Memory B cell (primary cell): ENCODE results near the gene VGLL1.

Experiments
- ATAC-seq: fragments of 150-1000 bp; cut with Tn5 transposase; 2 replicates; pipeline ENCODE4 v1.10.0; 2021; ENCODE audit warnings: low read depth, mild to moderate bottlenecking, moderate library complexity
- DNase-seq, 2 donors: peaks; one replicate each; pipeline ENCODE4 v3.0.0; 2022; ENCODE audit warnings: low spot score in 2 of 2
- H3K27ac Mint-ChIP-seq: one replicate; pipeline ENCODE4 v1.8.0; 2022; ENCODE audit warnings: mild to moderate bottlenecking, moderate library complexity, mixed read lengths
- H3K27me3 Mint-ChIP-seq: one replicate; pipeline ENCODE4 v1.8.0; 2022; ENCODE audit warnings: mixed read lengths
- H3K36me3 Mint-ChIP-seq: one replicate; pipeline ENCODE4 v1.8.0; 2022; ENCODE audit warnings: mild to moderate bottlenecking, mixed read lengths
- H3K4me1 Mint-ChIP-seq: one replicate; pipeline ENCODE4 v1.8.0; 2022; ENCODE audit warnings: mixed read lengths
- H3K4me3 Mint-ChIP-seq: one replicate; pipeline ENCODE4 v1.8.0; 2022; ENCODE audit warnings: mild to moderate bottlenecking, moderate library complexity, mixed read lengths
- H3K9me3 Mint-ChIP-seq: one replicate; pipeline ENCODE4 v1.8.0; 2022; ENCODE audit warnings: mixed read lengths

Gene VGLL1, protein sequence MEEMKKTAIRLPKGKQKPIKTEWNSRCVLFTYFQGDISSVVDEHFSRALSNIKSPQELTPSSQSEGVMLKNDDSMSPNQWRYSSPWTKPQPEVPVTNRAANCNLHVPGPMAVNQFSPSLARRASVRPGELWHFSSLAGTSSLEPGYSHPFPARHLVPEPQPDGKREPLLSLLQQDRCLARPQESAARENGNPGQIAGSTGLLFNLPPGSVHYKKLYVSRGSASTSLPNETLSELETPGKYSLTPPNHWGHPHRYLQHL

DNA sequence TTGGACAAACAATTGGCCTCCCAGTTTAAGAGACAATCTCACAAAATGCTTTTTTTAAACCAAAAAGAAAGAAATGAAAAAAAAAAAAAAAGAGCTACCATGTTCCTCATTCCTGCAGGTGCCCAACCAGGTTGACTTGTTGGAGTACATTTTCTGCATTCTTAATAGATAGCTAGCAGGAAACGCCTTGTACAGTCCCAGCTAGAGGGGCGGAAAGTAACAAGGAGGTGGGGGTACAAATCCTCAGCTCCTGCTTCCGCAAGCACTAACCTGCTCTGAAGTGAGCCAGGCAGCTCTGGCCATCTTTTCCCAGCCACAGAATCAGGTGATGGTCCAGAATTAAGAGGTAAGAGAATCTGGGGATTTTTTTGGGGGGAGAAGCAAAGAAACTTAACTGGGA, at the start of gene VGLL1:
Gene VGLL1 (plus strand): TSS at position 265 of the 400 bp plus-strand sequence. CDS start 3,806 bp downstream, outside the sequence.
- DNase-seq, result no peak
- Mint-ChIP-seq H3K27ac (no peak within 1 kb of the TSS), H3K4me3 (no peak within 1 kb of the TSS), H3K9me3 (no peaks in the 10 kb centered on the region), H3K27me3 (peaks cover 11% of the 10 kb centered on the region), H3K36me3 (peaks cover 1% of the 10 kb centered on the region), H3K4me1 (no peaks in the 10 kb centered on the region)
- no peak for ATAC-seq

DNA sequence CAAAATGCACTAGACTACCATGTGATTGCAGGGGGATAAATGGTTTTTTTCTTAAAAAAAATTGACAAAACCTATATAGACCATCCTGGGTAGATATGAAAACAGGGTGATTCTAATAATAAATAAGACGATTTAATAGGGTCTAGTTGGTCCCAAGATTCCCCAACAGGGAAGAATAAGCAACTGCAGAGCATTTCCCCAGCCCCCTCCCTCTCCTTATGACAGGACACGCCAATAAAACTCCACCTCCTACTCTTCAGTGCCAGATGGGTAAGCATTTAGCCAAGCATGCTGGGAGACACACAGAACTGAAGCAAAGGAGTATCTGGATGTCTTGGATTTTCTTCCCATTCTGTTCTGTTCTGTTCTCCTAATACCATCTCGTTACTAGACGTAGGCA, 44.4 kb upstream of the VGLL1 start, which contains the start of gene BRS3:
Gene BRS3 (plus strand): TSS at position 301 of the 400 bp plus-strand sequence. CDS start 168 bp downstream, outside the sequence.
- no peak within 1 kb of the TSS for H3K27ac Mint-ChIP-seq
- ATAC-seq (no peak), DNase-seq (no peak)
- no peaks in the 10 kb centered on the region for H3K9me3 Mint-ChIP-seq
- H3K4me3 Mint-ChIP-seq, result no peak within 1 kb of the TSS
- peaks cover 4% of the 10 kb centered on the region for H3K4me1 Mint-ChIP-seq
- peaks cover 9% of the 10 kb centered on the region for H3K27me3 Mint-ChIP-seq
- no peaks in the 10 kb centered on the region for H3K36me3 Mint-ChIP-seq

DNA sequence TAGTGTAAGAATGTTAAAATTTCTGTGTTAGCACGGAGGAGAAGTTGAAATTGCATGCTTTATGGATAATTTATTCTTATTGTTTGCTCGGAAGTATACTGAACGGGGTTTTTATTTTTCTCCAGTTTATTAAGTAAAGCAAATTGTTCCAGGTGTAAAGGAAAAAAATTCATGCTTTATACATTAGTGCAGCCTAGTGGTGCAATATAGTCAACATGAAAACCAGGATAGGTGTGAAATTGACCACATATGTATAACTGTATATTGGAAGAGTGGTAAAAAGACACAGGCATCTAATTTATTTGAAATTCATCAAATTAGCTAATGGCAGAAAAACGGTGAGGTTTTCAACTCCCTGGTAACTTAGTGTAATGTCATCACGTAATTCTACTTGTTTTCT, 43.3 kb upstream of the VGLL1 start:
- Mint-ChIP-seq H3K4me3 (no peak overlapping the region), H3K36me3 (no peaks in the 10 kb centered on the region), H3K9me3 (no peaks in the 10 kb centered on the region), H3K4me1 (peaks cover 4% of the 10 kb centered on the region), H3K27ac (no peak overlapping the region), H3K27me3 (peaks cover 6% of the 10 kb centered on the region)
- ATAC-seq, result no peak
- DNase-seq, result no peak

DNA sequence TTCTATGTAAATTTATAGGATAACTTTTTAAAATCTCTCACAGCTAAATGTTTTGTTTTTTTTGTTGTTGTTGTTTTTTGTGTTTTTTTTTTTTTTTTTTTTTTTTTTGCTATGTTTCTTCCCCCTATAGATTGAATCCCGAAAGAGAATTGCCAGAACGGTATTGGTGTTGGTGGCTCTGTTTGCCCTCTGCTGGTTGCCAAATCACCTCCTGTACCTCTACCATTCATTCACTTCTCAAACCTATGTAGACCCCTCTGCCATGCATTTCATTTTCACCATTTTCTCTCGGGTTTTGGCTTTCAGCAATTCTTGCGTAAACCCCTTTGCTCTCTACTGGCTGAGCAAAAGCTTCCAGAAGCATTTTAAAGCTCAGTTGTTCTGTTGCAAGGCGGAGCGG, 40.2 kb upstream of the VGLL1 start:
- no peak for ATAC-seq
- no peak overlapping the region for H3K4me3 Mint-ChIP-seq
- no peaks in the 10 kb centered on the region for H3K36me3 Mint-ChIP-seq
- H3K27ac Mint-ChIP-seq, result no peak overlapping the region
- H3K9me3 Mint-ChIP-seq, result no peaks in the 10 kb centered on the region
- peaks cover 4% of the 10 kb centered on the region for H3K4me1 Mint-ChIP-seq
- no peak for DNase-seq
- peaks cover 6% of the 10 kb centered on the region for H3K27me3 Mint-ChIP-seq

DNA sequence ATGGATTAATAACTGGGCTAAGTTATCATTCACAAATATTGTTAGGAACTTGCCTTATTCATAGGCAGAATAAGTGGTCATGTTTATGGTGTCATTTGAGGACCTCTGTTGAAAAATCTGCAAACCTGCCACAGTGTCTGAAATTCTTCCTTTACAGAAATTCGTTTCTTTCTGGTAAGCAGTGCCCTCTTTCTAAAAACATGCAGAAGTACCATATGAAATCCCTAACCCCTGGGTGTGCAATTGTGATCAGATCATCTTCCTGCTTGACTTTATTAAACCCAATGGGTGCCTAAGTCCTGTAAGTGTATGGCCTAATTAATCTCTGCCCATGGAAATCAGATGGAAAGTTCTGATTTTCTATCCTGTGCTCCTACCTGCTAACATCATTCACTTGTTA, 39.0 kb upstream of the VGLL1 start:
- H3K27me3 Mint-ChIP-seq, result peaks cover 6% of the 10 kb centered on the region
- H3K4me1 Mint-ChIP-seq, result peaks cover 4% of the 10 kb centered on the region

DNA sequence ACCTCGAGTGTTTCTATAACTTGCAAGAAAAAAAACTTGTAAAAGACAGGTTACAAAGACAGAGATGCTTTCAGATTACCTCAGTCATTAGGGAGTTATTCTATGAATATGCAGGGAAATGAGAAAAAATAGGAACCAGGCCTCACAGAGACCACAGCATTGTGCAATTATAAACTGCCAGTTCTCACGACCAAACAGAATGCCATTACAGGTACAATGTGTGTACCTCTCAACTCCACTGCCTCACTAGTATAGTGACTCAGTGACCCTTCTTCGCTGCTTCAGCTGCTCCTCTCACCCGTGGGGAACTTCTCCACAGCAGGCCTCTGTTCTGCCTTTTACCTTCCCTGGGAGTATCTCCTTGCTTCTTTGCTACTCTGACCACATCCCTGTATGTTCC, 37.0 kb upstream of the VGLL1 start:
- Mint-ChIP-seq H3K27ac (no peak overlapping the region), H3K4me3 (no peak overlapping the region), H3K9me3 (no peaks in the 10 kb centered on the region), H3K27me3 (peaks cover 3% of the 10 kb centered on the region), H3K36me3 (peaks cover 1% of the 10 kb centered on the region), H3K4me1 (peaks cover 8% of the 10 kb centered on the region)
- ATAC-seq, result no peak
- no peak for DNase-seq

More for the DNA sequence above, 39.0 kb upstream of the VGLL1 start:
- Mint-ChIP-seq H3K4me3 (no peak overlapping the region), H3K36me3 (no peaks in the 10 kb centered on the region), H3K27ac (no peak overlapping the region), H3K9me3 (no peaks in the 10 kb centered on the region)
- DNase-seq, result no peak
- ATAC-seq, result no peak

DNA sequence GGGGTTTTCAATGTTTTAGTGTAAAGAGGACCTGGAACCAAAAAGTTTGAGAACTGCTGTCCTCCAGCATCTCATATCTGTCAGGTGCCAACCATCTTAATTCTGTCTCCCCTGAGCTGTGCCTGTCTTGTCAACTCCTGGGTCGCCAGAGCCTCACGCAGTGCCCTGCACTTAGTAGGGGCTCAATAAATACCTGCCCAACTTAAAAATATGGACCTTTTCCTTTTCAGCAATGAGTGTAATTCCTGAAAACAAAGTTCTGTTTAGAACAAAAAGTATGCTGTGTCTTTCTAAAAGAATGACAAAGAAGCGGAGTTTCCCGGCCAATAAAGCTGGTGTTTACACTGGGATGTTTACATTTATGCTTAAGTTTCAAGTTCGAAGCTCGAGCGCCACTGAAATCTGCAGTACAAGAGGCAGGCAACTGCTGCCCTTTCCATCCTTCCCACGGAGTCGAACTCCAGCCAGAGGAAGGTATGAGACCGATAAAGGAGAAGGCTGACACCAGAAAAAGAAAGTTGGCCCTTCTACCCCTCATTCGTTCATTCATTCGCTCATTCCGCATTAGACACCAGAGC, 35.7 kb upstream of the VGLL1 start:
- Mint-ChIP-seq H3K4me3 (peak overlapping the region; percentile 90), H3K27me3 (no peaks in the 10 kb centered on the region), H3K4me1 (peaks cover 4% of the 10 kb centered on the region), H3K27ac (peak overlapping the region; percentile 95), H3K9me3 (no peaks in the 10 kb centered on the region), H3K36me3 (peaks cover 1% of the 10 kb centered on the region)
- DNase-seq (no peak), ATAC-seq (no peak)

DNA sequence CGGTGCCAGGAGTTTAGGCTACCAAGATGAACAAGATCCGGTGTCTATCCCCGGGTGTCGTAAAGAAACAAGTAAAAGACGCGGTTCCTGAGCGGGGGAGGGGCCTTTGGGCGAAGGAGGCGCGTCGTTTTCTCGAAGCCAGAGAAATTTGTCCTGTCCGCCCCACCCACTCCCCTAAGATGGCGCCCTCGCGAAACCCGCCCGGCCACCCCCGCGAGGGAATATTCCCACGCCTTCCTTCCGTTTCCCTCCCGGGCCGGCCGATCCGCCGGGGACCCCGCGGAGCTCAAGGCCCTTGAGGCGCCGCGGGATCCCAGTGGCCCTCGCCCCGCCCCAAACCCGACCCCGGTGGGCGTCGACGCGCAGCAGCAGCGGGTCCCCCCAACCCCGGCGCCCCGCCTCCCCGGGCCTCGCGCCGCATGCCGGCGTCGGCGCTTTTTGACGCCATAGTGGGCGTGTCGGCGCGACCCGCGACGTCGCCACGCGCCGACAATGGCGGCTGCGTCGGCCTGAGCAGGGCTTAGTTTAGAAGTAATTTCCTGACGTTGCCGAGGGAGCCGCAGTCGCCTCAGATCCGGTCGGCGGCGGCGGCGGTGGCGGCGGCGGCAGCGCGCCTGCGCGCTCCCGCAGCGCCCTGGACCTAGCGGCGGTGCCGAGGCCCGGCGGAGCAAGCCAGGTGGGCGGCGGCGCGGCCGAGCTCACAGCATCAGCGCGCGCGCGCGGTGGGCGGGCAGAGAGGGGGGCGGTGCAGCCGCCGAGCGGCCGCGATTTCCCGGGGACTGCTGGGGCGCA, 35.1 kb upstream of the VGLL1 start:
- peaks cover 4% of the 10 kb centered on the region for H3K4me1 Mint-ChIP-seq
- peak overlapping the region; percentile 90 for H3K4me3 Mint-ChIP-seq
- ATAC-seq (peak; percentile 75), DNase-seq (peak; percentile 69 to 75)
- no peaks in the 10 kb centered on the region for H3K27me3 Mint-ChIP-seq
- peak overlapping the region; percentile 95 for H3K27ac Mint-ChIP-seq
- H3K9me3 Mint-ChIP-seq, result no peaks in the 10 kb centered on the region
- peaks cover 4% of the 10 kb centered on the region for H3K36me3 Mint-ChIP-seq

DNA sequence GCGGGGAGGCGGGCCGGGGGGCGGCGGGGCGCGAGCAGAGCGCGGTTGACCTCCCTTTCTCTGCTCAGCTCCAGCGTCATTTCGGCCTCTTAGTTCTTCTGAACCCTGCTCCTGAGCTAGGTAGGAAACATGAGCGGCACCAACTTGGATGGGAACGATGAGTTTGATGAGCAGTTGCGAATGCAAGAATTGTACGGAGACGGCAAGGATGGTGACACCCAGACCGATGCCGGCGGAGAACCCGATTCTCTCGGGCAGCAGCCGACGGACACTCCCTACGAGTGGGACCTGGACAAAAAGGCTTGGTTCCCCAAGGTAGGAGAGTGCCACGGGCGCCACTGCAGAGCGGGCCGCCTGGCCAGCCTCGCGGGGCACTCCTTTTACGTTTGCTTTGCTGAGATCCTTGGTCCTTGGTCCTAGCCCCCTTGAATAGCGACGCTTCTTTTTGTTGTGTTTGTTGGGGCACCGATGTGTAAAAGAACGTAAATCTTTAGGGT, 34.4 kb upstream of the VGLL1 start, which contains the start of gene HTATSF1:
Gene HTATSF1 (plus strand): TSS at position 37 of the 497 bp plus-strand sequence. CDS start 93 bp downstream, at position 130.
- DNase-seq (peak in 1 of 2 donors; percentile 0), ATAC-seq (no peak)
- Mint-ChIP-seq H3K9me3 (no peaks in the 10 kb centered on the region), H3K4me3 (peak within 1 kb of the TSS; percentile 90), H3K27me3 (no peaks in the 10 kb centered on the region), H3K36me3 (peaks cover 4% of the 10 kb centered on the region), H3K4me1 (peaks cover 4% of the 10 kb centered on the region), H3K27ac (peak within 1 kb of the TSS; percentile 95)

DNA sequence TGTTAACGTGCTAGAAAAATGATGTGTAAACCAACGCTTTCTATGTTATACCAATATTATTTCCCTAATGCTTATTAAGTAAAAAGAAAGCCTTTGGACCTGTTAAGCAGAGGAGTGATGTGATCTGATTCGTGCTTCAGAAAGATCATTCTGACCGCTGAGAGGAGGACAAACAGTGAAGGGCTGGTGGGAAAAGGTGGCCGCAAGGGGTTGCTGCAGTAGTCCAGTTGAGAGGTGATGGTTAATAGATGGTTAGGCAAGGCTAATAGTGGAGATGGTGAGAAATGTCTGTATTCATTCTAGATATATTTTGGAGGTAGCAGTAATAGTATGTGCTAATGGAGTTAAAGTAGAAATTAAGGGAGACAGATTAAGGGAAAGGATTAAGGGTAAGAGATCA, 12.9 kb upstream of the VGLL1 start:
- no peaks in the 10 kb centered on the region for H3K36me3 Mint-ChIP-seq
- H3K27ac Mint-ChIP-seq, result no peak overlapping the region
- DNase-seq (no peak), ATAC-seq (no peak)
- H3K9me3 Mint-ChIP-seq, result no peaks in the 10 kb centered on the region
- no peaks in the 10 kb centered on the region for H3K27me3 Mint-ChIP-seq
- H3K4me3 Mint-ChIP-seq, result no peak overlapping the region
- H3K4me1 Mint-ChIP-seq, result no peaks in the 10 kb centered on the region

DNA sequence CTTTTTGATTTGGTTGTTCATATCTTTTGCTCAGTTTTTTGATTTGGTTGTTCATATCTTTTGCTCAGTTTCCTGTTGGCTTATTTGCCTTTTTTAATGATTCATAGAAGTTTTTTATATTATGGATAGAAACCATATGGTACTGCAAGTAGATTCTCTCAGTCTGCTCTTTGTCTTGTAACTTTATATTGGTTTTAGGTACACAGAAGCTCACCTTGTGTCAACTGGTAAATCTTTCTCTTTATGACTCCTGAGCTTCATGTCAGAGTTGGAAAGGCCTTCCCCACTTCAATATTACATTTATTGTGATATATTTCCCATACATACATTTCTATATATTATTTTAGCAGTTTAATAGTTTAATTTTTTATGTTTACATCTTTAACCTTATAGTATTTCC, 8.2 kb upstream of the VGLL1 start:
- H3K4me3 Mint-ChIP-seq, result no peak overlapping the region
- no peaks in the 10 kb centered on the region for H3K4me1 Mint-ChIP-seq
- H3K27ac Mint-ChIP-seq, result no peak overlapping the region
- DNase-seq, result no peak
- no peaks in the 10 kb centered on the region for H3K9me3 Mint-ChIP-seq
- H3K27me3 Mint-ChIP-seq, result peaks cover 7% of the 10 kb centered on the region
- no peak for ATAC-seq
- H3K36me3 Mint-ChIP-seq, result peaks cover 1% of the 10 kb centered on the region

DNA sequence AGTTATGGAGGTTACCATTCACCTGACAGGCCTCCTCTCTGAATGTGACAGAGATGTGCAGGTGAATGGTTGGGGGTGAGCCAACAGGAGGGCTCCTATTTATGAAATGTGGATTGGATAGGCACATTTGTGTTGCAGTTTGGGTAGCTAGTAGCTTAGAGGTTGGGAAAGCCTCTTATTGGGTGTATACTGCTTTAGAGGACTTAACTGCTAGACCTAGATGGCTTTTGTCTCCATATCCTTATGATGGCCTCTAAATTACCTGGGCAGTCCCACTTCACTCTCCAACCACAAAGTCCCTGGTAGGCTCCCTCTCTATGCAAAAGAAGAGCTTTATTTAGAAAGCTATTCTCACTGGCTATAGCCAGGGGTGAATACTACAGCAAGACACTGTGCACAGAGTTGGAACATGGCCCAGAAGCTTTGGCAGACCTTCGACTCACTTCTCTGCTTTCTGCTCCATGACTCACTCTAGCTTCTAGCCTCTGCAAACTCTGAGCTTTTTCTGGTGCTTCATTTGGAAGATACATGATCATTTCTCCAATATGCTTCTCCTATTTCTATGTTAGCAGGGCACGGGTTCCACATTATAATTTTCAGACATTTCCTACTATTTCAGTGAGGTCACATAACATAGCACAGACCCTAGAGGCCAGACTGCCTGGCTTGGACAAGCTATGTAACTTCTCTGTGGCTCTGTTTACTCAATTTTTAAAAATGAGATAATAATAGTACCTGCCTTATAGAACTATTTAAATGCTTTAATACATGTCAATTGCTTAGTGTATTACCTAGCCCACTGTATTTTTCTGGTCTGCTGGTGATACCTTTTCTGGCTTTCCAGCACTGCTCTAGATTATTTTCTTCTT, 6.0 kb upstream of the VGLL1 start:
- ATAC-seq (no peak), DNase-seq (no peak)
- no peak overlapping the region for H3K27ac Mint-ChIP-seq

DNA sequence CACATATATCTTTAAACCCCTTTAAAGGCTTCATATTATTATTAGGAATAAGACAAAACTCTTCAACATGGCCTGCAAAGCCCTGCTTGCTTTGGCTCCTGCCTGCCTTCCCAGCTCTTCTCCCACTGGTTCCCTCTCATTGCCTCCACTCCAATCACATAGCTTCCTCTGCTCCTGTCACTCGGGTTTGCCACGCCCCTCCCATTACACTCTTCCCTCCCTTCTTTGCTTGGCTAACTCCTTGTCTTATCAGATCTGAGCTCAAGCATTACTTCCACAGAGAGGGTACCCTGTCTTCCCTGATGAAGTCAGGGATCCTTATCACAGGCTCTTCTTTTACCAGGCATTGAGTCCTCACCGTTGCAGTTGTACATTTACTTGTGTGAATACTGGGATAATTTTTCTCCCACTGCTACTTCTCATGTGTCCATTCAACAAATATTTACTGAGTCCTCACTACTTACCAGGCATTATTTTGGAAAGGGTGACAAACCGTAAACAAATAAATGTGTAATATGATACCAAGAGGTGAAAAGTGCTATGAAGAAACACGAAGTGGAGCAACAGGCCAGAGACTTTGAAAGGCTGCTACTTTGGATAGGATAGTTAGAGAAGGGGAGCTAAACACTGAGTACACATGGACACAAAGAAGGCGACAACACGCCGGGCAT, 3.2 kb upstream of the VGLL1 start:
- ATAC-seq (no peak), DNase-seq (no peak)
- Mint-ChIP-seq H3K27ac (no peak overlapping the region), H3K27me3 (peaks cover 11% of the 10 kb centered on the region), H3K4me1 (no peaks in the 10 kb centered on the region), H3K36me3 (peaks cover 1% of the 10 kb centered on the region), H3K9me3 (no peaks in the 10 kb centered on the region), H3K4me3 (no peak overlapping the region)

More for the DNA sequence above, 6.0 kb upstream of the VGLL1 start:
- H3K4me3 Mint-ChIP-seq, result no peak overlapping the region
- peaks cover 1% of the 10 kb centered on the region for H3K36me3 Mint-ChIP-seq
- peaks cover 11% of the 10 kb centered on the region for H3K27me3 Mint-ChIP-seq
- H3K9me3 Mint-ChIP-seq, result no peaks in the 10 kb centered on the region
- no peaks in the 10 kb centered on the region for H3K4me1 Mint-ChIP-seq
